ENCODE data around the gene PRICKLE2. TPM values are rescaled to one million over a fixed set of nuclear protein-coding genes. Genes with fewer than 3 reads are reported as not detected.

PRICKLE2 gene
- total RNA-seq, 1 donor from 2014 or later, result 43.5 TPM

DNA sequence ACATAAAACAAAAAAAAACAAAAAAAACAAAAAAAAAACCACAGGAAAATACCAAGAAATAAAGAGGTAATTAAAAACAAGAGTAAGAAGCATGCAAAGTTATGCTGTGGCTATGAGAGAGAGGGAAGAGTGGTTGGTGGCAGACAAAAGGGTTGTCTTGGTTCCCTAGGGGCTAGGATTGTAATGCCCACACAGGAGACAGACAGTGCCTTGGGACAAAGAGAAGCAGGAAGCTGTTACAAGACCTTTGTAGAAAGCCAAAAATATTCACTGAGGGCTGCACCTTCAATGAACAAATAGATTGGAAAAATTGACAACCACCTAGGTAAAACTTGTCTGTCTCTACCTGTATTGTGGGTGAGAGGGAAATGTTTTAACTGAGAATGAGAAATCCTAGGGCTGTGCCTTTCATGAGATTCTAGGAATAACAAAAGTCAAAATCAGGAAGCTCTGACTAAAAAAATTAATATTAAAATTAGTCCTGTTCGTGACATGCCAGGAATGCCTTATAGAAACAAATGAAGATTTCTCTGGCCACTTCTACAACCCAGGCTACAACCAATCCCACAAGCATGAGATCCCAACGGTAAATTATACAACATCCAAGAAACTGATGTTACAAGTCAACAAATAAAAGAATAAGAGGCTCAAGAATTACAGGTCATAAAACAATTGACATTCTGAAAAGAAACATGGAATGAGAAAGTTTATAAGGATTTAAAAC is 45.0 kb upstream of the PRICKLE2 start:
- intact Hi-C loops (cut with DNase I), result no loop called here
- ATAC-seq (no peak), DNase-seq (no peak)
- Histone ChIP-seq H3K4me1 (peaks cover 24% of the 10 kb centered on the region), H3K27ac (no peak overlapping the region), H3K27me3 (ENCODE audit: low read depth) (no peaks in the 10 kb centered on the region), H3K36me3 (no peaks in the 10 kb centered on the region), H3K9me3 (no peaks in the 10 kb centered on the region), H3K4me3 (no peak overlapping the region)
- TF ChIP-seq, protein P1, sequence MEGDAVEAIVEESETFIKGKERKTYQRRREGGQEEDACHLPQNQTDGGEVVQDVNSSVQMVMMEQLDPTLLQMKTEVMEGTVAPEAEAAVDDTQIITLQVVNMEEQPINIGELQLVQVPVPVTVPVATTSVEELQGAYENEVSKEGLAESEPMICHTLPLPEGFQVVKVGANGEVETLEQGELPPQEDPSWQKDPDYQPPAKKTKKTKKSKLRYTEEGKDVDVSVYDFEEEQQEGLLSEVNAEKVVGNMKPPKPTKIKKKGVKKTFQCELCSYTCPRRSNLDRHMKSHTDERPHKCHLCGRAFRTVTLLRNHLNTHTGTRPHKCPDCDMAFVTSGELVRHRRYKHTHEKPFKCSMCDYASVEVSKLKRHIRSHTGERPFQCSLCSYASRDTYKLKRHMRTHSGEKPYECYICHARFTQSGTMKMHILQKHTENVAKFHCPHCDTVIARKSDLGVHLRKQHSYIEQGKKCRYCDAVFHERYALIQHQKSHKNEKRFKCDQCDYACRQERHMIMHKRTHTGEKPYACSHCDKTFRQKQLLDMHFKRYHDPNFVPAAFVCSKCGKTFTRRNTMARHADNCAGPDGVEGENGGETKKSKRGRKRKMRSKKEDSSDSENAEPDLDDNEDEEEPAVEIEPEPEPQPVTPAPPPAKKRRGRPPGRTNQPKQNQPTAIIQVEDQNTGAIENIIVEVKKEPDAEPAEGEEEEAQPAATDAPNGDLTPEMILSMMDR (IDR thresholded peaks at IDR 0.05), result no peak

DNA sequence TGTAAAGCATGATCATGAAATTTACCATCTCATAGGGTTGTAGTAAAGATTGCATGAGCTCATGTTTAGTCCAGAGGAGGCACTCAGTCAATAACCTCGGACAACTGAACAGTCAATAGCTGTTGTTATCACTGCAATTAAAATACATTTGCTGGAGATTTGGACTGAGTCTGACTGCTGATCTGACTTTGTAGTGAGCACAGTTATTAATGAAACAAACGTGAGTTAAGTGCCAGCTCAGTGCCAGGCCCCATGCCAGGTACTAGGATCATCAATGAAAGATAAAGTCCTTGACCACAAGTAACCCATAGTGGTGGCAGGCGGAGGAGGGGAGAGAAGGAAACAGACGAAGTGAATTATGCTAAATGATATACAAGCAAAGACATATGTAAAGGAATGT is 43.7 kb upstream of the PRICKLE2 start:
- H3K4me3 ChIP-seq, result no peak overlapping the region
- ATAC-seq (no peak), DNase-seq (no peak)
- intact Hi-C loops (cut with DNase I), result no loop called here
- H3K27ac ChIP-seq, result no peak overlapping the region
- no peaks in the 10 kb centered on the region for H3K36me3 ChIP-seq
- H3K27me3 ChIP-seq (ENCODE audit: low read depth), result no peaks in the 10 kb centered on the region
- peaks cover 36% of the 10 kb centered on the region for H3K4me1 ChIP-seq
- no peaks in the 10 kb centered on the region for H3K9me3 ChIP-seq
- TF ChIP-seq, protein P1 (IDR thresholded peaks at IDR 0.05), result no peak

DNA sequence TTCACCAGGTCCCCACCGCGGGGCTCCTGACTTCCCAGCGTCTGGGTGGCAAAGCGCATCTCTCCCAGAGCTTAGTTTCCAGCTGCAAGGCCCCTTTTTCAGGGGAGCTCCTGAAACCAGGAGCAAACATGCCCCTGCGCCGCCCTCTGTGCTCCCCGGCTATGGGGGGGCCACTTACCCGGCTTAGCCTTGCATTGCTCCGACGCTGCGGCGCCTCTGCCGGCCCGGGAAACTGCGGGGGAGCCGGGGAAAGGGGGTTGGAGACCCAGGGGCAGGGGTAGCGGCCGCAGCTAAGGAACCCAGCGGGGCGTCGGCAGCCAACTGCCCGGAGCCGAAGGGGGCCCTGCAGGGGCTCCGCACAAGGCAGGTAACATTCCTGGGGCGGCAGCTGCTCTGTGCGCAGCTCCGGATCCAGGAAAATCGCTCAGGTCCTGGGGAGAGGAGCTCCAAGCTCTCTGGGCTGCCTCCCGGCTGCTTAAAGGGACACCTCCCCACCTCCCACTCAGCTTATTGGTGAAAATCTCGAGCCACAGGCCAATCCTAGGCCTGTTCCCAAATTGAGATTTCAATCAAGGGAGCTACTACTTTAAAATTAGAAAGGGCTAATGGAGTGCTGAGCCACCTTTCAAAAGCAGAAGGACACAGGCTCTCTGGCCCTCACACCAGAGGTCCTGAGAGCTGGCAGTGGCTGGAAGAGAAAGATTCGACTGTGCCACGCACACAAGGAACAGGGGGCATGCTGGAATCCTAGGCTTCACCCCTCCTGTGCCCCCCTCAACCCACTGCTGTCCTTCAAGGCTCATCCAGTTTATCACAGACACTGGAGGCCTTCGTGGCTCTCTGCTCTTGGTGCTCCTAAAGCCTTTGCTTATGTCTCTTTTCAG is 42.7 kb upstream of the PRICKLE2 start:
- DNase-seq (peak; percentile 54), ATAC-seq (peak; percentile 89 to 90)
- Histone ChIP-seq H3K27ac (peak overlapping the region; percentile 87), H3K27me3 (ENCODE audit: low read depth) (no peaks in the 10 kb centered on the region), H3K4me1 (peaks cover 40% of the 10 kb centered on the region), H3K4me3 (peak overlapping the region; percentile 72), H3K36me3 (no peaks in the 10 kb centered on the region), H3K9me3 (no peaks in the 10 kb centered on the region)
- TF ChIP-seq, protein P1 (IDR thresholded peaks at IDR 0.05), result no peak
- intact Hi-C loops (cut with DNase I), result no loop called here

DNA sequence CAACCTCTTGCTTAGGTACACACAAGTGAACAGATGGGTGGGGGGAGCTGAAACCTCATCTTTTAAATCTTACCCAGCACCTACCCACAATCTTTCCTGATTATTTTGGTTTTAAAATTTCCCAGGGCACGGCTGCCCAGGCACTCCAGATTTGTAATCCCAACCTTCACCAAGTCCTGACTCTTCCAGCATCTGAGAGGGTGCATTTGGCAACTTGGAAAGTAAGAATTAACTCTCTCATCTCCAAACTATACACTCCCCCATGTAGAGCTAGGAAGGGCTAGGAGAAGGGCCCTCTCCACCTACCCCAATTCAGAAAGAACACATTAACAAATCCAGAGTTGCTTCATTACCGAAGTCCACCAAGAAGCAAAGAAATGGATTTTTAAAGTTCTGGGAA is 41.7 kb upstream of the PRICKLE2 start:
- TF ChIP-seq, protein P1 (IDR thresholded peaks at IDR 0.05), result no peak
- H3K9me3 ChIP-seq, result no peaks in the 10 kb centered on the region
- no peaks in the 10 kb centered on the region for H3K27me3 ChIP-seq (ENCODE audit: low read depth)
- intact Hi-C loops (cut with DNase I), result no loop called here
- H3K27ac ChIP-seq, result peak overlapping the region; percentile 87
- DNase-seq (no peak), ATAC-seq (peak in 1 of 2 donors; percentile 32)
- H3K4me3 ChIP-seq, result peak overlapping the region; percentile 72
- H3K4me1 ChIP-seq, result peaks cover 40% of the 10 kb centered on the region
- H3K36me3 ChIP-seq, result no peaks in the 10 kb centered on the region

DNA sequence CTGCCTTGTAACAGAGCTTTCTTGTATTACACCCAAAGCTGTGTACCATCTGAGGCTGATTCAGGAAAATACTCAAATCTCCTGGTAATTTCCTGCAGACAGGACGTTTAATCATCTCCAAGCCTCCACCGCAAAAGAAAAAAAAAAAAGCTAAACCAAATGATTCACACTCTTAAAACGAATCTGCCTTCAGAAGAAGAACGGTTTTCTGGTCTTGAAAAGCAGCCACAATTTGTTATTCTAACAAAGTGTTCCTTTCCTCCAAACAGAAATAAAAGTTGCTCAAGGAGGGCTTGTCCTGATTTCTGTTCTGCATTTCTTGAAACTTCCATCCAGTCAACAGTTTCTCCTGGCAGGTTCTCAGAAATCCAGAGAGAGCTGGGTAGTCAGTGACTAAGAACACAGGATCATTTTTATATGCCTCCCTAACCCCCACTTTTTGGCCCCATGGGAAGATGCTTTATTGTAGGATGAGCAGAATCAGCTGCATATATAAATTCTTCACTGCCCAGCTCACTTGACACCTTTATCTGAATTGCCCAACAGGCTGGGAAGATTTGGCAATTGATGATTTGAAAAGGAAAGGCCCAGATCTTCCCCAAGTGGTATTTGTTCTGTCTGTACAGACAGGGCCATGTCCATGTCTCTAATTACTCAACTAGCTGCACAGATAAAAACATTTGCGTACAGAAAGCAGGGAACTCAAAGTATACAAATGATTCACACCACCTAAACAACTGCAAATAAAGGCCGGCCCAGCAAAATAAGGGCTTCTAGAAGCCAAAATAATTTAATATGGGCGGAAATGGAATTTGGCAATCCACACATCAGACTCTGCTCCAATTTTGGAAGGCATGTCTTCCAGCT is 41.0 kb upstream of the PRICKLE2 start:
- H3K36me3 ChIP-seq, result no peaks in the 10 kb centered on the region
- peak in 1 of 2 donors; percentile 38 for ATAC-seq
- DNase-seq, result no peak
- H3K4me1 ChIP-seq, result peaks cover 40% of the 10 kb centered on the region
- no peaks in the 10 kb centered on the region for H3K27me3 ChIP-seq (ENCODE audit: low read depth)
- intact Hi-C loops (cut with DNase I), result no loop called here
- H3K9me3 ChIP-seq, result no peaks in the 10 kb centered on the region
- peak overlapping the region; percentile 87 for H3K27ac ChIP-seq
- H3K4me3 ChIP-seq, result peak overlapping the region; percentile 72
- TF ChIP-seq, protein P1 (IDR thresholded peaks at IDR 0.05), result no peak
